Measurements from ENCODE around the gene FBXO46. TPM values are rescaled to one million over a fixed set of nuclear protein-coding genes. Genes with fewer than 3 reads are reported as not detected.
A peak's percentile ranks its signal among the peaks of the same experiment; 100 is the strongest.

Gene FBXO46
- total and polyA plus RNA-seq, 2 of the 13 experiments (the other 11 are each of a cell fraction or from before 2014, with no cell fraction given) = 6.2 to 6.4 TPM

DNA sequence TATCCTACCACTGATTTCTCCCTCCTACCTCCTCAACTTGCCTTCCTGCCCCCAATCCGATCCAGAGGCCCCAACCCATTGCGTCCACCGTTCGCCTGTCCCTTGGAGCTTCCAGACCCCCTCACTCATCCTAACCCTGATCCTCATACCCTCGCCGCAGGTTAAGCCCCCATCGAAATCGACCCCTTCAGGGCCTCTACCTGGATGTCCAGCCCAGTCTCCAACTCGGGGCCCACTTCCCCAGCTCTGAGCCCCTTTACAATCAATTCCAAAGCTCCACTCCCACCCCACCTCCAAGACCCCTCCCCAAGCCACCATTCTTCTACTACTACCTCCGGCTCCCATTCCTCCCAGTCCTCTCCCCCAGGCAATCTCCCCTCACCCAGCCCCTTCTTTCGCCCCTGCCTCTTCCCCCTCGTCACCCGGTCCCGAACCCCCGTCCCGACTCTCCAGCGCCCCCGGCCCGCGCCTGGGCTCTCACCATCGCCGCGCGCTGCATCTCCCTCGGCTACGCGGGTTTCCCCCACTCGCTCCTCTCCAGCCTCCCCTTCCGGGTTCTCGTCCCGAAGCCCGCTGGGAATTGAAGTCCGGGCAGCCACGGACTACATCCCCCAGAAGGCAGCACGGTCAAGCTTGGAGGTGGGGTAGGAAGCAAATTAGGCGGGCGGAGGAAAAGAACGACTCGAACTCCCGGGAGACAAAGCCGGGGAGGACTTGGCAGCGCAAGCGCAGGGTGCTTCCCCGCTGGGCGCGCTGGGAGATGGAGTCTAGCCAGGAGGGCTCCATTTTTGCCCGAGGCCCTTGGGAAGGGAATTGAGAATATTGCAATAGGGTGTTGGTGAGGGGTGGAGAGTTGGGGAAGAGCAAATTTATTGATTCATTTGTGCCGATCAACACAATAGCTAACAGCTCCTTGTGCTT is at the start of gene FBXO46 (continued):
- TF ChIP-seq MXI1 (IDR thresholded peaks at IDR 0.05; ENCODE audit: borderline replicate concordance, low read depth, low read length) = peak; percentile 84; the same call in 1 of the 3 replicates
- 0 out of 2 replicates have a peak, but pooled peaks have one; percentile 47 for TF ChIP-seq ZSCAN29 (CRISPR knock-in tag; conservative IDR thresholded peaks at IDR 0.05)
- peak; percentile 93 for TF ChIP-seq ZNF143 (CRISPR knock-in tag; IDR thresholded peaks at IDR 0.05)
- TF ChIP-seq, protein P1, sequence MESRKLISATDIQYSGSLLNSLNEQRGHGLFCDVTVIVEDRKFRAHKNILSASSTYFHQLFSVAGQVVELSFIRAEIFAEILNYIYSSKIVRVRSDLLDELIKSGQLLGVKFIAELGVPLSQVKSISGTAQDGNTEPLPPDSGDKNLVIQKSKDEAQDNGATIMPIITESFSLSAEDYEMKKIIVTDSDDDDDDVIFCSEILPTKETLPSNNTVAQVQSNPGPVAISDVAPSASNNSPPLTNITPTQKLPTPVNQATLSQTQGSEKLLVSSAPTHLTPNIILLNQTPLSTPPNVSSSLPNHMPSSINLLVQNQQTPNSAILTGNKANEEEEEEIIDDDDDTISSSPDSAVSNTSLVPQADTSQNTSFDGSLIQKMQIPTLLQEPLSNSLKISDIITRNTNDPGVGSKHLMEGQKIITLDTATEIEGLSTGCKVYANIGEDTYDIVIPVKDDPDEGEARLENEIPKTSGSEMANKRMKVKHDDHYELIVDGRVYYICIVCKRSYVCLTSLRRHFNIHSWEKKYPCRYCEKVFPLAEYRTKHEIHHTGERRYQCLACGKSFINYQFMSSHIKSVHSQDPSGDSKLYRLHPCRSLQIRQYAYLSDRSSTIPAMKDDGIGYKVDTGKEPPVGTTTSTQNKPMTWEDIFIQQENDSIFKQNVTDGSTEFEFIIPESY (CRISPR knock-in tag; IDR thresholded peaks at IDR 0.05) = peak; percentile 45; the same call in 1 of the 2 replicates
- peak; percentile 53; the same call in 1 of the 2 replicates for TF ChIP-seq CBX5 (CRISPR knock-in tag; IDR thresholded peaks at IDR 0.05; ENCODE audit: borderline replicate concordance)
- TF ChIP-seq ZNF317 (CRISPR knock-in tag; IDR thresholded peaks at IDR 0.05) = peak; percentile 65
- TF ChIP-seq CBX1 (IDR thresholded peaks at IDR 0.05; ENCODE audit: low read depth) = peak; percentile 55
- TF ChIP-seq, protein P2, sequence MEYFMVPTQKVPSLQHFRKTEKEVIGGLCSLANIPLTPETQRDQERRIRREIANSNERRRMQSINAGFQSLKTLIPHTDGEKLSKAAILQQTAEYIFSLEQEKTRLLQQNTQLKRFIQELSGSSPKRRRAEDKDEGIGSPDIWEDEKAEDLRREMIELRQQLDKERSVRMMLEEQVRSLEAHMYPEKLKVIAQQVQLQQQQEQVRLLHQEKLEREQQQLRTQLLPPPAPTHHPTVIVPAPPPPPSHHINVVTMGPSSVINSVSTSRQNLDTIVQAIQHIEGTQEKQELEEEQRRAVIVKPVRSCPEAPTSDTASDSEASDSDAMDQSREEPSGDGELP (IDR thresholded peaks at IDR 0.05; ENCODE audit: borderline replicate concordance, low read depth) = peak; percentile 45; the same call in 1 of the 2 replicates
- TF ChIP-seq ZNF788 (CRISPR knock-in tag; IDR thresholded peaks at IDR 0.05; ENCODE audit: borderline replicate concordance) = peak; percentile 79; the same call in 1 of the 2 replicates
- peak; percentile 72 for TF ChIP-seq ARNTL (CRISPR knock-in tag; IDR thresholded peaks at IDR 0.05)
- TF ChIP-seq ZNF616 (CRISPR knock-in tag; IDR thresholded peaks at IDR 0.05; ENCODE audit: low read depth) = no peak
- TF ChIP-seq ZSCAN30 (CRISPR knock-in tag; IDR thresholded peaks at IDR 0.05) = no peak
- TF ChIP-seq SNAI1 (CRISPR knock-in tag; IDR thresholded peaks at IDR 0.05; ENCODE audit: borderline replicate concordance) = no peak
- TF ChIP-seq ZSCAN25 (CRISPR knock-in tag; IDR thresholded peaks at IDR 0.05) = 0 out of 2 replicates have a peak, but pooled peaks have one; percentile 20
- TF ChIP-seq, protein P3, sequence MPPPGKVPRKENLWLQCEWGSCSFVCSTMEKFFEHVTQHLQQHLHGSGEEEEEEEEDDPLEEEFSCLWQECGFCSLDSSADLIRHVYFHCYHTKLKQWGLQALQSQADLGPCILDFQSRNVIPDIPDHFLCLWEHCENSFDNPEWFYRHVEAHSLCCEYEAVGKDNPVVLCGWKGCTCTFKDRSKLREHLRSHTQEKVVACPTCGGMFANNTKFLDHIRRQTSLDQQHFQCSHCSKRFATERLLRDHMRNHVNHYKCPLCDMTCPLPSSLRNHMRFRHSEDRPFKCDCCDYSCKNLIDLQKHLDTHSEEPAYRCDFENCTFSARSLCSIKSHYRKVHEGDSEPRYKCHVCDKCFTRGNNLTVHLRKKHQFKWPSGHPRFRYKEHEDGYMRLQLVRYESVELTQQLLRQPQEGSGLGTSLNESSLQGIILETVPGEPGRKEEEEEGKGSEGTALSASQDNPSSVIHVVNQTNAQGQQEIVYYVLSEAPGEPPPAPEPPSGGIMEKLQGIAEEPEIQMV (CRISPR knock-in tag; IDR thresholded peaks at IDR 0.05; ENCODE audit: low read depth) = peak; percentile 83; the same call in 1 of the 2 replicates
- TF ChIP-seq XRCC5 (optimal IDR thresholded peaks at IDR 0.05; ENCODE audit: low read length) = peak; percentile 71
- TF ChIP-seq, protein P4, sequence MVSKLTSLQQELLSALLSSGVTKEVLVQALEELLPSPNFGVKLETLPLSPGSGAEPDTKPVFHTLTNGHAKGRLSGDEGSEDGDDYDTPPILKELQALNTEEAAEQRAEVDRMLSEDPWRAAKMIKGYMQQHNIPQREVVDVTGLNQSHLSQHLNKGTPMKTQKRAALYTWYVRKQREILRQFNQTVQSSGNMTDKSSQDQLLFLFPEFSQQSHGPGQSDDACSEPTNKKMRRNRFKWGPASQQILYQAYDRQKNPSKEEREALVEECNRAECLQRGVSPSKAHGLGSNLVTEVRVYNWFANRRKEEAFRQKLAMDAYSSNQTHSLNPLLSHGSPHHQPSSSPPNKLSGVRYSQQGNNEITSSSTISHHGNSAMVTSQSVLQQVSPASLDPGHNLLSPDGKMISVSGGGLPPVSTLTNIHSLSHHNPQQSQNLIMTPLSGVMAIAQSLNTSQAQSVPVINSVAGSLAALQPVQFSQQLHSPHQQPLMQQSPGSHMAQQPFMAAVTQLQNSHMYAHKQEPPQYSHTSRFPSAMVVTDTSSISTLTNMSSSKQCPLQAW (CRISPR knock-in tag; IDR thresholded peaks at IDR 0.05) = peak; percentile 96
- TF ChIP-seq, protein P5, sequence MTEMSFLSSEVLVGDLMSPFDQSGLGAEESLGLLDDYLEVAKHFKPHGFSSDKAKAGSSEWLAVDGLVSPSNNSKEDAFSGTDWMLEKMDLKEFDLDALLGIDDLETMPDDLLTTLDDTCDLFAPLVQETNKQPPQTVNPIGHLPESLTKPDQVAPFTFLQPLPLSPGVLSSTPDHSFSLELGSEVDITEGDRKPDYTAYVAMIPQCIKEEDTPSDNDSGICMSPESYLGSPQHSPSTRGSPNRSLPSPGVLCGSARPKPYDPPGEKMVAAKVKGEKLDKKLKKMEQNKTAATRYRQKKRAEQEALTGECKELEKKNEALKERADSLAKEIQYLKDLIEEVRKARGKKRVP (CRISPR knock-in tag; IDR thresholded peaks at IDR 0.05) = peak in 1 of 2 experiments; percentile 48; a peak in 1 of 4 replicates
- TF ChIP-seq ELF3 (CRISPR knock-in tag; IDR thresholded peaks at IDR 0.05) = peak; percentile 94
- peak; percentile 66; the same call in 1 of the 2 replicates for TF ChIP-seq YEATS2 (CRISPR knock-in tag; IDR thresholded peaks at IDR 0.05; ENCODE audit: borderline replicate concordance)
- peak; percentile 74 for TF ChIP-seq ZFX (CRISPR knock-in tag; IDR thresholded peaks at IDR 0.05; ENCODE audit: low read depth)
- no peak for TF ChIP-seq MYNN (CRISPR knock-in tag; IDR thresholded peaks at IDR 0.05; ENCODE audit: low read depth)
